NCI-H2081 (cell line): ENCODE measurements around the gene HNRNPC.
A peak's percentile ranks its signal among the peaks of the same experiment; 100 is the strongest.
"Not testable (repeated sequence)": the region's sequence is repeated elsewhere in the genome, so short reads cannot be mapped to it uniquely, and the experiment has no call there.

Experiments used
- DNase-seq, 2 experiments: peaks; one replicate each; lab custom pipeline; 2025; lab: John Stamatoyannopoulos, UW

The HNRNPC gene

DNA sequence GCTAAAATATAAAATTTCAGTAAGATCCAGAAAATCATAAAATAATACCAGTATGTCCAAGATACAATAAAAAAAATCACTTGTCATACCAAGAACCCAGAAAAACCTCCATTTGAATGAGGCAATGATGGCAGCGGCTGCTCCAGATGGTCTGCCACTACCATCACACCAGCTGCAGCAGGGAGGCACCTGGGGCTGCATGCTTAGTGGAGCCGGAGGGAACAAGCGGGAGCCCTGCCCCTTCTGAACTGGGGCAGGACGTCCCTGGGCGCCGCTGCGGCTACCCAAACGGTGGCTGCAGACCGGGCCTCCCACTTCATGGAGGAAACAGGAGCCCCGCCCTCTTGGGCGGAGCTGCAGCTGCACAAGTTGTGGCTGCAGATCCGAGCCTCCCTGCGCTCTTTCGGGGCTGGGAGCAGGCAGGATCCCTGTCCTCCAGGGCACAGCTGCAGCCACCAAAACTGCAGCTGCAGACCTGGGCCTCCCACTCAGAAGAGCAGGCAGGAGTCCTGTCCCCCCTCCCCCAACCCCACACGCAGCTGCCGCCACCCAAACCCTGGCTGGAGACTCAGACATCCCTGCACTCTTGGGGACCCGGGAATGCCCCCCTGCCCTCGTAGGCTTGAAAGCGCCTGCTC, 77.3 kb downstream of the HNRNPC start:
- DNase-seq = peak; percentile 72 to 79

DNA sequence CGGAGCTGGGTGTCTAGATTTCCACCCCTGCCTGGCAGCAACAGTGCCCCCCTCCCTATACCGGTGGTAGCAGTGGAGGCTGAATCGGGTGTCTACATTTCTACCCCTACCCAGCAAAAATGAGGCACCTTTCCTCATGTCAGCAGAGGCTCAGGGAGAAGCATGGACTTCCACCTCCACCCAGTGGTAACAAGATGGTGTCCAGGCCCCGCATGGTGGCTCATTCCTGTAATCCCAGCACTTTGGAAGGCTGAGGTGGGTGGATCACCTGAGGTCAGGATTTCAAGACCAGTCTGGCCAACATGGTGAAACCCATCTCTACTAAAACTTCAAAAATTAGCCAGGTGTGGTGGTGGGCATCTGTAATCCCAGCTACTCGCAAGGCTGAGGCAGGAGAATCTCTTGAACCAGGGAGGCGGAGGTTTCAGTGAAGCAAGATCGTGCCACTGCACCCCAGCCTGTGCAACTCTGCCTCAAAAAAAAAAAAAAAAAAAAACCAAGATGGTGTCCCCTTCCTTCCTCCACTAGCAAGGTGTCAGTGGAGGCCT, 77.9 kb downstream of the HNRNPC start:
- DNase-seq = no peak

DNA sequence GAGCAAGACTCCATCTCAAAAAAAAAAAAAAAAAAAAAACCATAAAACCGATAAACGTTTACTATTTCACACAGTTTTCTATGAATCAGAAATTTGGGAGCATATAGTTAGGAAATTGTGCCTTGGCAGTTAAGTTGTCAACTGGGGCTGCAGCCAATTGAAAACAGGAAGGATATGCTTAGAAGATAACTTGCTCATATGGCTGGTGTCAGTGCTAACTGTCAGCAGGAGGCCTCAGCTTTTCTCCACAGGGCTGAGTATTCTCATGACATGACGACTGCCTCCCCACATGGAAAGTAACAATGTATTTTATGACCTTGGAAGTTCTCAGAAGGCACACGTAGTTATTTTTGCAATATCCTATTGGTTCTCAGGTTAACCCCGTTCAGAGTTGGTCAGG, 83.8 kb downstream of the HNRNPC start:
- no peak for DNase-seq

- no peak for DNase-seq
These were observed 85.0 kb downstream of the HNRNPC start for GRCh38 chr14:21184254-21184653.

DNA sequence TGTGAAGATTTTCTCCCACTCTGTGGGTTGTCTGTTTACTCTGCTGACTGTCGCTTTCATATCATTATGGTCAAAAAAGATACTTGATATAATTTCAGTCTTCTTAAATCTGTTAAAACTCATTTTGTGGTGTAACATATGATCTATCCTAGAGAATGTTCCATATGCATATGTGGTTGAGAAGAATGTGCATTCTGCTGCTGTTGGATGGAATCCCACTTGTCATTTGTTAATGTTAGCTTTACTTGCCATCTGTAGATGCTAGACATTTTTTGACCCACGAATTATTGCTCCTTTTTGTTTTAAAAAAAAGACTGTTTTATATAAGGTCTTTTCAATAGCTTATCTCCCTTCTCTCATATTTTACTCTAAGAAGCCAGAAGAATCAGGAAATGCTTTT, 87.1 kb downstream of the HNRNPC start:
- DNase-seq = no peak

DNA sequence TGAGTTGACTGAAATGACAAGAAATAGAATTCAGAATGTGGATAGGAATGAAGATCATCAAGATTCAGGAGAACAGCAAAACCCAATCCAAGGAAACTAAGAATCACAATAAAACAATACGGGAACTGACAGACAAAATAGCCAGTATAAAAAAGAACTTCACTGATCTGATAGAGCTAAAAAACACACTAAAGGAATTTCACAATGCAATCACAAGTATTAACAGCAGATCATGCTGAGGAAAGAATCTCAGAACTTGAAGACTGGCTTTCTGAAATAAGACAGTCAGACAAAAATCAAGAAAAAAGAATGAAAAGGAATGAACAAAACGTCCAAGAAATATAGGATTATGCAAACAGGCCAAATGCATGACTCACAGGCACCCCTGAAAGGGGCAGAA, 98.1 kb downstream of the HNRNPC start:
- DNase-seq = no peak

DNA sequence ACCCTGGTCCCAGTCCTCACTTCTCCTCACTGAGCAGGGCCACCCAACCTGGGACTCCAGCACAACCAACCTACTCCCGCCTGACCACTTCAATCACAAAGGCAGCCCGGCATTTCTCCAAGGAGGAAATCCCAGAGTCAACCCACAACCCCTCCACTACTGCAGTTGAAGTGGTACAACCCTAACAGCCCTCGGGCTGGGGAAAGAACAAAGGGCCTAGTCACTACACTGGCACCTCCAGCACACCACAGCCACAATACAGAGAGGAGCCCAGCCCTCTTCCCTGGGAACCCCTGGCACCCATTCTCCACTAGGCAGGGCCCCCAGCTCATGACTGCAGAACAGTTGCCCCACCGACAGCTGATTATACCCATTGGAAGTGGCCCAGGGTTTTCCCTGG, 99.7 kb downstream of the HNRNPC start:
- DNase-seq = no peak

GRCh38 chr14:21168055-21168454, 101.2 kb downstream of the HNRNPC start:
- DNase-seq = no peak

GRCh38 chr14:21165670-21166069, 103.6 kb downstream of the HNRNPC start:
- not testable (repeated sequence) for DNase-seq

DNA sequence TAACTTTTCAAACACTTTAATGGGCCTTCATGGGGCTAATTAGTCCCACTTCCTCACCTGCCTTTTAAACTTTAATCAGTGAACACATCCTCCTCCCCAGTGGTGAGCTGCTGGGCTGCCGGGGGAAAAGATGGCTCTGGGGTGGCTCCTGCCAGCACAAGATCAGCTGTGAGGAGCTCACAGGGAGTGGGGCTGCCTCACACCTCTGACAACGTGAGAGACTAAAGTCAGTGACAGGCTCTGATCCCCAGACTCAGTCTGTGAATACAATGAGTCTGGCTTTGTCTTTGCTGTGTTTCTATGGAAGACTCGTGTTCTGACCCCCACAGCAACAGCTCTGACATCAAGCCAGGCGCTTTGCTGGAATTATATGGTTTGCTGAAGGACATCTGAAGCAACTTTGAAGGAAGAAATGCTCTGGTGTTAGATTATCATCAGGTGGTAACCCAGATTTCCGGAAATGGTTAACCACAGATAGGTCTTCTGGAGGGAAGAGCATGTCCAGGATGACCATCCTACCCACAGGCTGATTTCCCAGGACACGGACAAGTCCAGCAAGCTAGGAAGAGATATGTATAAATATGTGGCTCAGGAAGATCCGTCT, 104.1 kb downstream of the HNRNPC start:
- not testable (repeated sequence) for DNase-seq

DNA sequence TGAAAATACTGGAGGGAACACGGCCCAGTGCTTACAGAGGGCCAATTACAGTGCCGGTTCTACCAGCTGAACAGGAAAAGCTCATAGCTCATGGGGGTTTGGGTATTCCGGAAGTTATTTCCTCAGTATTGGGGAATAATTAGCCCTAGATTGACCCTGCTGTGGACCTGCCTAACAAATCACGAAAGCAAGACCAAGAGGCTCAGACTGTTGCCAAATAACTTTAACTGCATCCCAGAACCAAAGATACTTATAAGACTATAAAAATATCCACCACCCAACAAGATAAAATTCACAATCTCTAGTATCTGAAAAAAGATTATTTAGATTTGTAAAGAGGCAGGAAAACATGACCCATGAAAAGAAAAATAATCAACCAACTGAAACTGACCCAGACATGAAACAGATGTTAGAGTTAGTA, 105.4 kb downstream of the HNRNPC start:
- no peak for DNase-seq

DNA sequence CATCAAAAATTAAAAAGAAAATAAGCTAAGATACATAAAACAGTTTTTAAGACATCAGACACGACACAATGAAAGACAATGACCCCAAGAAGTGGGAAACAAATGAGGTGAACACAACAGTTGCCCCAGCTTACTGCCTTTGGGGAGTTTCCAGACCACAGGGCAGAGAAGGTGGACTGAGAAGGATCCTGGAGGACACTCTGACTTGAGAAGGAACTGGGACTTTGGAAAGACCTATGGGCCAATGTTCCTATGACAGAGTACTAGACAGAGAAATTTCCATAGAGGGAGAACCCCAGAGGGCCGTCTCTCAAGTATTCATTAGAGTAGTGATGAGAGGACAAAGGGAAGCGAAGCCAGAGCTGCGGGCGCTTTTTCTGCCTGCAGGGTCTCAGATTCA, 107.2 kb downstream of the HNRNPC start:
- no peak for DNase-seq

DNA sequence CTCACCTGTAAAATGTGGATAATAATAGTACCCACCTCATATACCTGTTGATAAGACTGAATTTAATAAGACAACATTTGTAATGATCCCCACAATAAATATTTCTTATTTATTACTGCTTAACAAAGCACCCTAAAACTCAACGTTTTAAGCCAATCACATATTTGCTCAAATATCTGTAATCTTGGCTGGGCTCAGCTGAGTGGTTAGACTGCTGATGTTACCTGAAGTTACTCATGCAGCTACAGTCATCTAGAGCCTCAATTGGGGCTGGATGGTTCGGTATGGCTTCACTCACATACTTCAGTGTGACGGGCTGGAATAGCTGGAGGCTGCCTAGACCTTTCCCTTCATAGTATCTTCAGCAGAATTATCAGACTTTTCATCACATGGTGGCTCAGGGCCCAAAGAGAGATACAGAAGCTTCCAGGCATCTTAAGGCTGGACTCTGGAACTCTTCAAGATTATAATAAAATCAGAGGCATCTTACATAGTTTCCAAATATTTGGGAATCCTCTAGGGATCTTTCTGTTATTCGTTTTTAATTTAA, 109.1 kb downstream of the HNRNPC start:
- no peak for DNase-seq
